SU-DHL-6 (cell line): ENCODE data around the gene DHFR.

ENCODE experiments used
- H2AFZ ChIP-seq: fragments of 200-600 bp; sonication (generic); 2 replicates; pipeline ENCODE4 v1.6.1; 2014; ENCODE audit warnings: low read depth, mild to moderate bottlenecking, moderate library complexity, mixed read lengths, antibody characterized with exemption, low read length; ENCODE audit not compliant: severe bottlenecking
- H3F3A ChIP-seq: fragments of 200-600 bp; shearing (Covaris generic); 2 replicates; pipeline ENCODE4 v1.6.0; 2016; ENCODE audit warnings: antibody characterized with exemption, mild to moderate bottlenecking; ENCODE audit not compliant: insufficient read depth
- H3K27ac ChIP-seq: fragments of 200-600 bp; sonication (generic); 2 replicates; pipeline ENCODE4 v1.5.1; 2016; ENCODE audit warnings: low read depth, mild to moderate bottlenecking, low read length, moderate library complexity, mixed read lengths
- H3K27me3 ChIP-seq: fragments of 200-600 bp; sonication (generic), shearing (Covaris generic); 2 replicates; pipeline ENCODE4 v1.6.0; 2014; ENCODE audit warnings: mild to moderate bottlenecking, low read length
- H3K36me3 ChIP-seq: fragments of 200-600 bp; sonication (generic); 2 replicates; pipeline ENCODE4 v1.6.1; 2014; ENCODE audit warnings: mild to moderate bottlenecking, low read length, mixed read lengths
- H3K4me2 ChIP-seq: fragments of 300-600, 200-600 bp; shearing (Covaris generic), sonication (generic); 2 replicates; pipeline ENCODE4 v1.6.0; 2014; ENCODE audit warnings: low read length, low read depth, mild to moderate bottlenecking; ENCODE audit not compliant: poor library complexity, severe bottlenecking
- H3K4me3 ChIP-seq: fragments of 200-600 bp; sonication (generic); 2 replicates; pipeline ENCODE4 v1.5.1; 2014; ENCODE audit warnings: antibody characterized with exemption, low read length, mild to moderate bottlenecking, mixed read lengths; ENCODE audit not compliant: insufficient read depth, poor library complexity, severe bottlenecking
- H3K79me2 ChIP-seq: fragments of 200-600 bp; sonication (generic); 2 replicates; pipeline ENCODE4 v1.6.1; 2014; ENCODE audit warnings: mild to moderate bottlenecking, low read length, moderate library complexity; ENCODE audit not compliant: insufficient read depth
- H3K9ac ChIP-seq: fragments of 200-600 bp; sonication (generic); 2 replicates; pipeline ENCODE4 v1.7.0; 2014; ENCODE audit warnings: mild to moderate bottlenecking, low read length
- H3K9me2 ChIP-seq: fragments of 200-600 bp; sonication (generic); replicated peaks from 2 replicates; pipeline ENCODE4 v1.6.1; 2014; ENCODE audit warnings: low read length; ENCODE audit not compliant: insufficient read depth
- H3K9me3 ChIP-seq: fragments of 200-600 bp; sonication (generic); 2 replicates; pipeline ENCODE4 v1.6.1; 2014; ENCODE audit warnings: low read length, mixed read lengths; ENCODE audit not compliant: insufficient read depth
- H4K20me1 ChIP-seq: fragments of 200-600 bp; sonication (generic); 2 replicates; pipeline ENCODE4 v1.6.1; 2014; ENCODE audit warnings: low read depth, mild to moderate bottlenecking, antibody characterized with exemption, low read length, moderate library complexity, mixed read lengths
- EZH2phosphoT487 ChIP-seq: fragments of 200-600 bp; sonication (generic), shearing (Covaris generic); conservative IDR thresholded peaks from 2 replicates; pipeline ENCODE4 v1.6.1; 2018; ENCODE audit warnings: mild to moderate bottlenecking, antibody characterized with exemption, low read length, moderate library complexity, mixed read lengths
- TF ChIP-seq, protein P1 (sequence below): fragments of 200-600 bp; sonication (generic); IDR thresholded peaks from one replicate; pipeline ENCODE4 v1.5.1; 2017; ENCODE audit warnings: antibody characterized with exemption, mild to moderate bottlenecking, low read length, moderate library complexity; ENCODE audit not compliant: insufficient read depth, poor library complexity, severe bottlenecking

Gene DHFR

DNA sequence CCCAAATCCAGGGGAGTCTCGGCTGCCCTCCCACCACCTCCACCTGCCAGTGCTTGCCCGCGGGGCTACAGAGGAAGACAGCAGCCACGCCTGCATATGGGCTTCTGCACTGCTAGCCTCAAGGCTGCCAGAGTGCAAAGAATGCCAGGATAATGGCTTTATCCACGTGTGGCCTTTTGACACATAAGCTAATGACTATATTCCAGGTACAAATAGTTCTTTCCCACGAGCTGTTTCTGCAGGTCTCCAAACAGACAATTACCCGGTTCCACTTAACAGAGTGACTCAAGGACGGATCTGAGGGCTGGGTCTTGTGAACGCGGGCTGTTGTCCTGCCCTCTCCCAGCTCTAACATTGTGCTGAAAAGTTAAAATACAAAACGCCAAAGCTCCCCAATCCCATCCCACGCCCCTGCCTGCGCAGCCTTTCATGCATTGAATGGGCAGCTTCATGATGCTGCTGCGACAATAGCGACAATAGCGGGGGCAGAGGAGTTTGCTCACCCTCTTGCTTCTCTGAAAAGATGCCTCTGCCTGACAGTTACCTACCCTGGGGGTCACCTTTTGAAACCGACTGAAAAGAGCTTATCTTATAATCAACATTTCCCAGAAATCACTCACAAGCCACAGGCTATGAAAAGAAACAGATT lies 39.4 kb downstream of the DHFR start:
- Histone ChIP-seq H3F3A (no peaks in the 10 kb centered on the region), H4K20me1 (no peaks in the 10 kb centered on the region), H3K9ac (no peak overlapping the region), H3K27ac (no peak overlapping the region), H3K9me3 (no peaks in the 10 kb centered on the region), H3K4me3 (no peak overlapping the region), H3K27me3 (no peaks in the 10 kb centered on the region), H3K9me2 (no peaks in the 10 kb centered on the region), H3K36me3 (no peaks in the 10 kb centered on the region), H3K4me2 (no peak overlapping the region), H3K79me2 (no peaks in the 10 kb centered on the region), H2AFZ (no peak overlapping the region)
- TF ChIP-seq, protein P1, sequence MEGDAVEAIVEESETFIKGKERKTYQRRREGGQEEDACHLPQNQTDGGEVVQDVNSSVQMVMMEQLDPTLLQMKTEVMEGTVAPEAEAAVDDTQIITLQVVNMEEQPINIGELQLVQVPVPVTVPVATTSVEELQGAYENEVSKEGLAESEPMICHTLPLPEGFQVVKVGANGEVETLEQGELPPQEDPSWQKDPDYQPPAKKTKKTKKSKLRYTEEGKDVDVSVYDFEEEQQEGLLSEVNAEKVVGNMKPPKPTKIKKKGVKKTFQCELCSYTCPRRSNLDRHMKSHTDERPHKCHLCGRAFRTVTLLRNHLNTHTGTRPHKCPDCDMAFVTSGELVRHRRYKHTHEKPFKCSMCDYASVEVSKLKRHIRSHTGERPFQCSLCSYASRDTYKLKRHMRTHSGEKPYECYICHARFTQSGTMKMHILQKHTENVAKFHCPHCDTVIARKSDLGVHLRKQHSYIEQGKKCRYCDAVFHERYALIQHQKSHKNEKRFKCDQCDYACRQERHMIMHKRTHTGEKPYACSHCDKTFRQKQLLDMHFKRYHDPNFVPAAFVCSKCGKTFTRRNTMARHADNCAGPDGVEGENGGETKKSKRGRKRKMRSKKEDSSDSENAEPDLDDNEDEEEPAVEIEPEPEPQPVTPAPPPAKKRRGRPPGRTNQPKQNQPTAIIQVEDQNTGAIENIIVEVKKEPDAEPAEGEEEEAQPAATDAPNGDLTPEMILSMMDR, result no peak
- TF ChIP-seq EZH2phosphoT487, result no peak

- Histone ChIP-seq H3K27me3 (no peaks in the 10 kb centered on the region), H4K20me1 (no peaks in the 10 kb centered on the region), H3K9me3 (no peaks in the 10 kb centered on the region), H3K36me3 (0 out of 2 replicates have a peak, but pooled peaks cover 4% of the 10 kb centered on the region), H3K4me3 (no peak overlapping the region), H3F3A (no peaks in the 10 kb centered on the region), H2AFZ (no peak overlapping the region), H3K9me2 (no peaks in the 10 kb centered on the region), H3K4me2 (no peak overlapping the region), H3K9ac (no peak overlapping the region), H3K79me2 (no peaks in the 10 kb centered on the region), H3K27ac (no peak overlapping the region)
- TF ChIP-seq, protein P1, result no peak
Observed at GRCh38 chr5:80609692-80610091, 45.1 kb downstream of the DHFR start.

- Histone ChIP-seq H4K20me1 (no peaks in the 10 kb centered on the region), H3K36me3 (0 out of 2 replicates have a peak, but pooled peaks cover 4% of the 10 kb centered on the region), H3K9me2 (no peaks in the 10 kb centered on the region), H3K79me2 (no peaks in the 10 kb centered on the region), H3K27me3 (no peaks in the 10 kb centered on the region), H3K9me3 (no peaks in the 10 kb centered on the region), H2AFZ (no peak overlapping the region), H3K9ac (no peak overlapping the region), H3K4me2 (no peak overlapping the region), H3K27ac (no peak overlapping the region), H3F3A (no peaks in the 10 kb centered on the region), H3K4me3 (no peak overlapping the region)
- no peak for TF ChIP-seq EZH2phosphoT487
- TF ChIP-seq, protein P1, result no peak
Observed at GRCh38 chr5:80608731-80609130, 46.1 kb downstream of the DHFR start.
